HepG2 (cell line): Measurements from ENCODE around the gene SLC9A8. TPM values are rescaled to one million over a fixed set of nuclear protein-coding genes. Genes with fewer than 3 reads are reported as not detected.

Experiments
- ATAC-seq: fragments of 200-7000 bp; cut with Tn5 transposase; 3 replicates; pipeline ENCODE4 v1.9.1; 2020; ENCODE audit warnings: mild to moderate bottlenecking, moderate library complexity
- BruUV-seq: library from RNA; stranded (reverse); fragments of 400-500 nt; replicated peaks from 2 replicates; lab custom pipeline; 2021; lab: Mats Ljungman, UMichigan
- CTCF ChIA-PET: fragments of 300-600 bp; formaldehyde crosslinking; extraction: SDS; loops from one replicate; lab custom pipeline; 2021; ENCODE audit warnings: low total read pairs, inconsistent platforms, low intra/inter-chr PET ratio; lab: Yijun Ruan, JAX
- POLR2A ChIA-PET: fragments of 350-600 bp; sonication (Branson Sonifier 250); formaldehyde crosslinking; loops from one replicate; lab custom pipeline; 2020; ENCODE audit warnings: antibody characterized with exemption, inconsistent platforms; lab: Yijun Ruan, JAX
- DNase-seq: peaks from one replicate; pipeline ENCODE4 v3.0.0-alpha.2; 2015; ENCODE audit warnings: low spot score
- FAIRE-seq: peaks from 3 replicates; lab custom pipeline; 2011; peaks lifted over from hg19 to GRCh38; lab: Jason Lieb, UNC
- H2AFZ ChIP-seq: one replicate; pipeline ENCODE4 v1.6.1; 2011; ENCODE audit warnings: low read length, inconsistent platforms
- H3K27ac ChIP-seq: fragments of 300-600 bp; 3 replicates; pipeline ENCODE4 v1.8.0; 2011; ENCODE audit warnings: mixed run types, mild to moderate bottlenecking, mixed read lengths, low read length, inconsistent platforms; ENCODE audit not compliant: insufficient read depth; ENCODE audit errors: extremely low read length
- H3K27me3 ChIP-seq, 2 experiments: fragments of 200-600 bp in 1 of 2; 2 replicates in 1 of 2; 3 replicates in 1 of 2; pipeline versions ENCODE4 v1.6.0 to v1.8.0; 2011; ENCODE audit warnings: low read length in 2 of 2, mild to moderate bottlenecking in 2 of 2, moderate library complexity in 2 of 2, inconsistent platforms in 1 of 2; ENCODE audit not compliant: insufficient read depth in 2 of 2, control insufficient read depth in 1 of 2
- H3K36me3 ChIP-seq, 2 experiments: fragments of 200-600 bp in 1 of 2; replicated peaks in 1 of 2; 2 replicates in 1 of 2; 3 replicates in 1 of 2; pipeline versions ENCODE4 v1.5.1 to v1.8.0; 2011; ENCODE audit warnings: low read length in 2 of 2, inconsistent platforms in 1 of 2; ENCODE audit not compliant: insufficient read depth in 2 of 2, control insufficient read depth in 1 of 2
- H3K4me1 ChIP-seq: 2 replicates; pipeline ENCODE4 v1.5.1; 2012; ENCODE audit warnings: low read length, inconsistent platforms; ENCODE audit not compliant: insufficient read depth
- H3K4me2 ChIP-seq: 2 replicates; pipeline ENCODE4 v1.6.0; 2011; ENCODE audit warnings: low read depth, low read length, inconsistent platforms
- H3K4me3 ChIP-seq, 3 experiments: fragments of 200-600 bp in 1 of 3; sonication (generic), shearing (Covaris generic) in 1 of 3; replicated peaks in 1 of 3; 2 replicates each; pipeline ENCODE4 v1.5.1; 2011 to 2016; ENCODE audit warnings: low read length in 3 of 3, inconsistent platforms in 2 of 3, low read depth in 2 of 3, mild to moderate bottlenecking in 2 of 3, control low read depth in 1 of 3, mixed read lengths in 1 of 3; ENCODE audit not compliant: insufficient read depth in 1 of 3
- H3K79me2 ChIP-seq: one replicate; pipeline ENCODE4 v1.6.1; 2011; ENCODE audit warnings: low read length, inconsistent platforms; ENCODE audit not compliant: insufficient read depth
- H3K9ac ChIP-seq: 2 replicates; pipeline ENCODE4 v1.6.0; 2011; ENCODE audit warnings: mild to moderate bottlenecking, low read depth, low read length, inconsistent platforms; ENCODE audit not compliant: insufficient read depth
- H3K9me3 ChIP-seq: 2 replicates; pipeline ENCODE4 v1.5.1; 2012; ENCODE audit warnings: mild to moderate bottlenecking, low read length
- H4K20me1 ChIP-seq: 2 replicates; pipeline ENCODE4 v1.6.0; 2011; ENCODE audit warnings: inconsistent platforms, mild to moderate bottlenecking, low read length, moderate library complexity; ENCODE audit not compliant: insufficient read depth
- ESRRA ChIP-seq: sonication (generic); formaldehyde crosslinking; IDR thresholded peaks from 2 replicates; pipeline ENCODE4 v1.5.1; 2020; ENCODE audit warnings: mild to moderate bottlenecking, low read depth, missing genetic modification reagents
- SALL1 ChIP-seq: sonication (generic); formaldehyde crosslinking; IDR thresholded peaks from 2 replicates; pipeline ENCODE4 v1.8.0; 2022; ENCODE audit warnings: mild to moderate bottlenecking, missing genetic modification reagents
- SMC3 ChIP-seq: IDR thresholded peaks from 2 replicates; pipeline ENCODE4 v1.6.1; 2011; ENCODE audit warnings: low read length, improper control_type of control experiment
- ZMYM3 ChIP-seq: sonication (generic); formaldehyde crosslinking; IDR thresholded peaks from 2 replicates; pipeline ENCODE4 v1.5.1; 2020; ENCODE audit warnings: mild to moderate bottlenecking, missing genetic modification reagents
- ZNF264 ChIP-seq: sonication (generic); formaldehyde crosslinking; IDR thresholded peaks from 2 replicates; pipeline ENCODE4 v1.4.0; 2020; ENCODE audit warnings: missing genetic modification reagents
- ZNF326 ChIP-seq: sonication (generic); formaldehyde crosslinking; IDR thresholded peaks from 2 replicates; pipeline ENCODE4 v1.4.0; 2020; ENCODE audit warnings: missing genetic modification reagents, borderline replicate concordance
- ZNF329 ChIP-seq: sonication (generic); formaldehyde crosslinking; IDR thresholded peaks from 2 replicates; pipeline ENCODE4 v1.9.0; 2021; ENCODE audit warnings: low read depth, mild to moderate bottlenecking, missing genetic modification reagents
- ZNF510 ChIP-seq: sonication (generic); formaldehyde crosslinking; IDR thresholded peaks from 2 replicates; pipeline ENCODE4 v1.4.0; 2020; ENCODE audit warnings: low read depth, mild to moderate bottlenecking, missing genetic modification reagents
- ZNF629 ChIP-seq: sonication (generic); formaldehyde crosslinking; conservative IDR thresholded peaks from 2 replicates; pipeline ENCODE4 v1.5.0; 2020; ENCODE audit warnings: missing genetic modification reagents
- WGBS: methylation state at CpG from one replicate; pipeline ENCODE4 v1.1.6; 2017; ENCODE audit warnings: low lambda C conversion rate; 5-methylcytosine and 5-hydroxymethylcytosine counted together
- in situ Hi-C: cut with HindIII; loops from 2 replicates; pipeline ENCODE4 v1.10.0; 2017; ENCODE audit warnings: low pct_unique_long_range_greater_than_20kb; ENCODE audit not compliant: extremely low pct_ligation_motif_present
- intact Hi-C: fragments of 100-400 bp; cut with micrococcal nuclease; formaldehyde crosslinking; loops from one replicate; pipeline ENCODE4 v1.10.0; 2022; ENCODE audit not compliant: unreplicated experiment
- polyA plus RNA-seq, 8 experiments: library from polyadenylated mRNA; depleted of rRNA in 3 of 8; stranded (reverse) in 7 of 8; unstranded in 1 of 8; fragments of >200 nt; fragmentation: Illumina TruSeq in 4 of 8; extraction: Trizol in 4 of 8; gene quantifications; 2 replicates each; pipeline versions ENCODE4 v1.2.1 to v1.2.3, GENCODE V29; 2011 to 2016; ENCODE audit warnings: low read depth in 4 of 8, missing spikeins in 1 of 8, mixed read lengths in 1 of 8; ENCODE audit not compliant: insufficient read depth in 1 of 8
- total RNA-seq, 5 experiments: library from RNA; depleted of rRNA; stranded (reverse); fragments of >200 nt; fragmentation: Illumina TruSeq; extraction: Trizol; gene quantifications; 2 replicates each; pipeline ENCODE4 v1.2.3, GENCODE V29; 2016; ENCODE audit warnings: low read depth in 1 of 5

Gene SLC9A8
- total and polyA plus RNA-seq, 2 of the 13 experiments (the other 11 are each of a cell fraction or from before 2014, with no cell fraction given): 4.1 to 7.4 TPM

DNA sequence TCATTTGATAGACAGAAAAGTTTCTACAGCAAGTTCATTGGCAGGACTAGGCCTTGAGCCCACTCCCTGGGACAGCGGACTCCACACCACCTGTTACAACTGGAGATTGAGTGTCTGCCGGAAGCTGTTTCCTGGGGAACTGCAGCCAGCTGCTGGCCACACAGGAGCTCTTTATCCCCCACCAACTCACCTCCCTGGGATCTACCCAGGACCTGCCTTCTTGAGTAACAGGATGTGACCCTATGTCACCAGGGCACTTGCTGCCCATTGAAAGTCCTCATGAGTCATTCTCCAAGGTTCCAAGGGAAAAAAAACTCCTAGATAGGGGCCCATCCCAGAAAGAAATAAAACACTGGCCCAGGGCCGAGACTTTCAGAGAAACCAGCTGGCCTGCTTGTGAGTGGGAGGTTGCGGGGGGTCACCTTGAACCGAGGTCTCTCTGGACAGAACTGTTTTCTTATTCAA, 37.4 kb upstream of the SLC9A8 start (continued):
- TF ChIP-seq ESRRA (CRISPR knock-in tag) (peak; percentile 83; the same call in 1 of the 2 replicates), ZNF264 (CRISPR knock-in tag) (no peak), SMC3 (peak; percentile 40; the same call in 1 of the 2 replicates), ZNF326 (CRISPR knock-in tag) (no peak)

DNA sequence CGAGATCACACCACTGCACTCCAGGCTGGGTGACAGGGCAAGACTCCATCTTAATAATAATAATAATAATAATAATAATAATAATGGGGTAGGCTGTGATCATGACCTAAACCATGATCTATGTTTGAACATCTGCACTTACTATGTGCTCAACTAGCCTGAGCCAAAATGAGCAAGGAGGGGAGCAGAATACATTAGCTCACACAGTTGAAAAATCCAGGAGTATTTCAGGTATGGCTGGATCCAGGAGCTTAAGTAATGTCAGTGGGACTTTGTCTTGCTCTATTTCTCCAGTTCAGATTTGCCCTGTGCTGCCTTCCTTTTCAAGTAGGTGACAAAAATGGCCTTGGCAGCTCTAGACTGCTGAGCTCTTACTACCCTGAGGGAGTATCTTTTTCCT, 32.7 kb upstream of the SLC9A8 start:
- Histone ChIP-seq H3K27ac (no peak overlapping the region), H2AFZ (no peak overlapping the region), H3K27me3 (no peaks in the 10 kb centered on the region), H3K4me3 (no peak overlapping the region), H3K9me3 (no peaks in the 10 kb centered on the region), H3K4me1 (peaks cover 38% of the 10 kb centered on the region), H4K20me1 (no peaks in the 10 kb centered on the region), H3K9ac (no peak overlapping the region), H3K36me3 (no peaks in the 10 kb centered on the region), H3K4me2 (no peak overlapping the region), H3K79me2 (no peaks in the 10 kb centered on the region)
- no TSS peak for BruUV-seq
- in situ Hi-C loops: no loop called here
- ATAC-seq (no peak), DNase-seq (no peak), FAIRE-seq (no peak)
- TF ChIP-seq ZNF510 (CRISPR knock-in tag): no peak
- peak; percentile 59 for TF ChIP-seq ZMYM3 (CRISPR knock-in tag)
- TF ChIP-seq ZNF329: peak; percentile 99
- WGBS: 89% methylated on average over 1 of the region's 1 CpG
- intact Hi-C loops: no loop called here
- POLR2A ChIA-PET: interaction anchor here (0.6 to 1.2 kb wide), 4 partner anchors 8 to 22 kb away, joined by 3 read pairs; no protein-coding TSS in a partner anchor
- CTCF ChIA-PET: no interaction called here

DNA sequence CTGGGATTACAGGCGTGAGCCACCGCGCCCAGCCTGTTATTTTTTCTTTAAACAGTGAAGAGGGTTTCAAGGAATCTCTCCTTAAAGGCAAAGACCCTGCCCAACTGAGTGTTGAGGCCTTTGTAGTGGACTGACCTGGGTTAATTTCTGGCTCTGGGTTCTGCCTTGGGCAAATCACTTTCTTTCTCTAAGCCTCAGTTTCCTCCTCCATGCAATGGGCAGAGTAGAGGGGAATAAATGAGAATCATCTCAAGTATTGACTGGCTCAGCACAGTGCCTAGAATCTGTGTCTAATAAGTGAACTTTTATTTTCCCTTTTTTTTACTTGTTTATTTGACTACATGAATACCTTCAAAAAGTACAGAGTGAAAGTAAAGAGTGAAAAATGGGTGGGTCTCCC, 31.0 kb upstream of the SLC9A8 start:
- FAIRE-seq: no peak
- Histone ChIP-seq H3K4me3 (no peak overlapping the region), H3K9ac (no peak overlapping the region), H3K27ac (no peak overlapping the region), H3K9me3 (no peaks in the 10 kb centered on the region)
- 95% methylated on average over 3 of the region's 3 CpGs for WGBS
- TF ChIP-seq SALL1 (CRISPR knock-in tag) (no peak), ZNF629 (CRISPR knock-in tag) (peak; percentile 87)
- TF ChIP-seq, all 625 proteins: peak for 1
- Histone ChIP-seq H3K27me3 (no peaks in the 10 kb centered on the region; a peak in 1 of 5 replicates), H4K20me1 (no peaks in the 10 kb centered on the region), H3K4me1 (peaks cover 21% of the 10 kb centered on the region), H3K36me3 (no peaks in the 10 kb centered on the region), H2AFZ (no peak overlapping the region), H3K4me2 (no peak overlapping the region), H3K79me2 (no peaks in the 10 kb centered on the region)
- no TSS peak for BruUV-seq
- ChIA-PET CTCF (no interaction called here), POLR2A (no interaction called here)
- in situ Hi-C loops: no loop called here
- intact Hi-C loops: no loop called here
- no peak for DNase-seq
- ATAC-seq: no peak
